Activated CD4-positive, alpha-beta T cell treated with anti-CD3 and anti-CD28 coated beads, Interleukin-2, amount 10 ng/mL, durations not matched to agents 7 days and 5 days (primary cell): Measurements from ENCODE around the gene UBE2J2. TPM values are rescaled to one million over a fixed set of nuclear protein-coding genes. Genes with fewer than 3 reads are reported as not detected.

Experiments used
- CTCF ChIA-PET: fragments of 350-600 bp; sonication (Branson Sonifier 250); formaldehyde crosslinking; loops from one replicate; lab custom pipeline; 2021; ENCODE audit warnings: antibody characterized with exemption; lab: Charles Lee
- POLR2A ChIA-PET: fragments of 350-600 bp; sonication (Branson Sonifier 250); formaldehyde crosslinking; loops from one replicate; lab custom pipeline; 2021; ENCODE audit warnings: antibody characterized with exemption; lab: Charles Lee
- DNase-seq: peaks from one replicate; pipeline ENCODE4 v3.0.0-alpha.2; 2020
- H3K27ac Mint-ChIP-seq: one replicate; pipeline ENCODE4 v1.8.0; 2021; ENCODE audit warnings: mild to moderate bottlenecking, moderate library complexity, mixed read lengths
- H3K27me3 Mint-ChIP-seq: one replicate; pipeline ENCODE4 v1.8.0; 2021; ENCODE audit warnings: mixed read lengths
- H3K36me3 Mint-ChIP-seq: one replicate; pipeline ENCODE4 v1.8.0; 2021; ENCODE audit warnings: low read depth, mixed read lengths
- H3K4me1 Mint-ChIP-seq: one replicate; pipeline ENCODE4 v1.8.0; 2021; ENCODE audit warnings: mixed read lengths
- H3K4me3 Mint-ChIP-seq: one replicate; pipeline ENCODE4 v1.8.0; 2021; ENCODE audit warnings: mild to moderate bottlenecking, moderate library complexity, mixed read lengths
- H3K9me3 Mint-ChIP-seq: one replicate; pipeline ENCODE4 v1.8.0; 2021; ENCODE audit warnings: mixed read lengths
- total RNA-seq, 2 experiments: library from RNA; stranded (reverse); gene quantifications; one replicate each; pipeline ENCODE4 v1.2.3, GENCODE V29; 2021

The UBE2J2 gene
- total RNA-seq, 2 experiments from 2014 or later: 63.4 to 63.7 TPM

- ChIA-PET POLR2A (no interaction called here), CTCF (interaction anchor here (0.6 to 2.2 kb wide), 3 partner anchors 35 to 119 kb away, joined by 4 to 5 read pairs (median 5); no protein-coding TSS in a partner anchor)
Observed at GRCh38 chr1:1240822-1241587, 32.6 kb downstream of the UBE2J2 start.

GRCh38 chr1:1240348-1240732 lies 33.3 kb downstream of the UBE2J2 start:
- Mint-ChIP-seq H3K4me3 (no peak overlapping the region), H3K27me3 (no peaks in the 10 kb centered on the region), H3K4me1 (no peaks in the 10 kb centered on the region), H3K9me3 (no peaks in the 10 kb centered on the region), H3K36me3 (no peaks in the 10 kb centered on the region), H3K27ac (no peak overlapping the region)
- ChIA-PET CTCF (interaction anchor here (1.0 kb wide), 2 partner anchors 45 to 118 kb away, joined by 3 to 4 read pairs; no protein-coding TSS in a partner anchor), POLR2A (no interaction called here)
- no peak for DNase-seq

More at GRCh38 chr1:1240822-1241587, 32.6 kb downstream of the UBE2J2 start:
- Mint-ChIP-seq H3K9me3 (no peaks in the 10 kb centered on the region), H3K27ac (no peak overlapping the region), H3K36me3 (no peaks in the 10 kb centered on the region), H3K27me3 (peaks cover 2% of the 10 kb centered on the region), H3K4me3 (no peak overlapping the region), H3K4me1 (no peaks in the 10 kb centered on the region)
- no peak for DNase-seq

- Mint-ChIP-seq H3K27me3 (no peaks in the 10 kb centered on the region), H3K27ac (no peak overlapping the region), H3K9me3 (no peaks in the 10 kb centered on the region), H3K36me3 (no peaks in the 10 kb centered on the region), H3K4me1 (no peaks in the 10 kb centered on the region), H3K4me3 (no peak overlapping the region)
- no peak for DNase-seq
- ChIA-PET CTCF (interaction anchor here (0.8 to 1.0 kb wide), 3 partner anchors 46 to 300 kb away, joined by 3 to 4 read pairs (median 3); no protein-coding TSS in a partner anchor), POLR2A (no interaction called here)
Observed at GRCh38 chr1:1239614-1240347, 33.9 kb downstream of the UBE2J2 start.

- Mint-ChIP-seq H3K9me3 (no peaks in the 10 kb centered on the region), H3K27me3 (no peaks in the 10 kb centered on the region), H3K4me1 (peaks cover 5% of the 10 kb centered on the region), H3K36me3 (peaks cover 2% of the 10 kb centered on the region), H3K27ac (no peak overlapping the region), H3K4me3 (no peak overlapping the region)
- CTCF ChIA-PET: interaction anchor here (0.8 to 1.0 kb wide), 3 partner anchors 46 to 299 kb away, joined by 3 to 4 read pairs (median 3); no protein-coding TSS in a partner anchor
- DNase-seq: no peak
- POLR2A ChIA-PET: no interaction called here
Observed at GRCh38 chr1:1239227-1239613, 34.4 kb downstream of the UBE2J2 start.

- ChIA-PET CTCF (no interaction called here), POLR2A (no interaction called here)
- DNase-seq: no peak
- Mint-ChIP-seq H3K27me3 (no peaks in the 10 kb centered on the region), H3K36me3 (peaks cover 2% of the 10 kb centered on the region), H3K9me3 (no peaks in the 10 kb centered on the region), H3K27ac (peak overlapping the region; percentile 54), H3K4me3 (no peak overlapping the region), H3K4me1 (peaks cover 10% of the 10 kb centered on the region)
Observed at GRCh38 chr1:1238702-1239178, 34.9 kb downstream of the UBE2J2 start.

GRCh38 chr1:1237874-1238701 lies 35.6 kb downstream of the UBE2J2 start:
- H3K9me3 Mint-ChIP-seq: no peaks in the 10 kb centered on the region
- no peak overlapping the region for H3K27ac Mint-ChIP-seq
- H3K4me1 Mint-ChIP-seq: peaks cover 14% of the 10 kb centered on the region
- H3K27me3 Mint-ChIP-seq: no peaks in the 10 kb centered on the region
- H3K4me3 Mint-ChIP-seq: no peak overlapping the region
- DNase-seq: no peak
- H3K36me3 Mint-ChIP-seq: peaks cover 6% of the 10 kb centered on the region
- ChIA-PET CTCF (interaction anchor here (2.1 kb wide), 1 partner anchor 115 kb away, joined by 8 read pairs; no protein-coding TSS in a partner anchor), POLR2A (no interaction called here)

GRCh38 chr1:1236945-1237873 lies 36.4 kb downstream of the UBE2J2 start:
- ChIA-PET POLR2A (no interaction called here), CTCF (interaction anchor here (2.1 kb wide), 1 partner anchor 114 kb away, joined by 8 read pairs; no protein-coding TSS in a partner anchor)
- Mint-ChIP-seq H3K27ac (no peak overlapping the region), H3K4me1 (peaks cover 14% of the 10 kb centered on the region), H3K27me3 (no peaks in the 10 kb centered on the region), H3K9me3 (no peaks in the 10 kb centered on the region), H3K4me3 (no peak overlapping the region), H3K36me3 (peaks cover 6% of the 10 kb centered on the region)
- DNase-seq: no peak

GRCh38 chr1:1236176-1236763 lies 37.4 kb downstream of the UBE2J2 start:
- Mint-ChIP-seq H3K9me3 (no peaks in the 10 kb centered on the region), H3K36me3 (peaks cover 6% of the 10 kb centered on the region), H3K4me3 (no peak overlapping the region), H3K27ac (no peak overlapping the region), H3K4me1 (peaks cover 14% of the 10 kb centered on the region), H3K27me3 (no peaks in the 10 kb centered on the region)
- ChIA-PET POLR2A (no interaction called here), CTCF (interaction anchor here (2.1 kb wide), 1 partner anchor 113 kb away, joined by 8 read pairs; no protein-coding TSS in a partner anchor)
- no peak for DNase-seq

GRCh38 chr1:1235016-1235744 lies 38.5 kb downstream of the UBE2J2 start:
- no peak for DNase-seq
- Mint-ChIP-seq H3K4me3 (no peak overlapping the region), H3K36me3 (peaks cover 12% of the 10 kb centered on the region), H3K4me1 (peaks cover 20% of the 10 kb centered on the region), H3K27ac (no peak overlapping the region), H3K27me3 (no peaks in the 10 kb centered on the region), H3K9me3 (no peaks in the 10 kb centered on the region)
- ChIA-PET CTCF (interaction anchor here (0.6 kb wide), 1 partner anchor 47 kb away, joined by 5 read pairs; no protein-coding TSS in a partner anchor), POLR2A (no interaction called here)

GRCh38 chr1:1234180-1234808 lies 39.4 kb downstream of the UBE2J2 start:
- no peaks in the 10 kb centered on the region for H3K27me3 Mint-ChIP-seq
- ChIA-PET POLR2A (no interaction called here), CTCF (interaction anchor here (0.6 kb wide), 1 partner anchor 46 kb away, joined by 5 read pairs; no protein-coding TSS in a partner anchor)
- DNase-seq: no peak
- no peak overlapping the region for H3K27ac Mint-ChIP-seq
- H3K4me3 Mint-ChIP-seq: peak overlapping the region; percentile 65
- peaks cover 28% of the 10 kb centered on the region for H3K4me1 Mint-ChIP-seq
- peaks cover 18% of the 10 kb centered on the region for H3K36me3 Mint-ChIP-seq
- no peaks in the 10 kb centered on the region for H3K9me3 Mint-ChIP-seq
